Left forelimb (tissue), 1 donor: ENCODE results near the gene SCUBE2.
"Not testable (repeated sequence)": the region's sequence is repeated elsewhere in the genome, so short reads cannot be mapped to it uniquely, and the experiment has no call there.

Source experiments
- DNase-seq: peaks from one replicate; pipeline ENCODE4 v3.0.0-alpha.2; 2018; ENCODE audit warnings: low spot score

SCUBE2 gene

DNA sequence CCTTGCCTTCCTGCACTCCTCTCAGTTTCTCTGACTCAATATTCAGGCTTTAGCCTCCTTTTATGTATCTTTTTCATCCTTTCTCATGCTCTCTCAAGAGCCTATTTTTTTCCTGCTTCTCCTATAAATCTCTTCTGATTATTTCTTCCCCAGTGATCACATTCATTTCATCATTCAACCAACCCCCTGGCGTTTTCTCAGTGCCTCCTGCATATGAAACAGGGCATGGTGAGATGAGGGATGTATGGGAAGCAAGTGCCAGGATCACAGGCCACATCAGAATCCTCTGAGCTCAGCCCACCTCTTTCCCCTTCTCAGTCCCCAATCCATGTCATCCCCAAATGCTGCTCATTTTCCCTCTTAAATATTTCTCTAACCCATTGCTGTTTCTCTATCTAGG is 48.9 kb downstream of the SCUBE2 start:
- DNase-seq, result no peak

DNA sequence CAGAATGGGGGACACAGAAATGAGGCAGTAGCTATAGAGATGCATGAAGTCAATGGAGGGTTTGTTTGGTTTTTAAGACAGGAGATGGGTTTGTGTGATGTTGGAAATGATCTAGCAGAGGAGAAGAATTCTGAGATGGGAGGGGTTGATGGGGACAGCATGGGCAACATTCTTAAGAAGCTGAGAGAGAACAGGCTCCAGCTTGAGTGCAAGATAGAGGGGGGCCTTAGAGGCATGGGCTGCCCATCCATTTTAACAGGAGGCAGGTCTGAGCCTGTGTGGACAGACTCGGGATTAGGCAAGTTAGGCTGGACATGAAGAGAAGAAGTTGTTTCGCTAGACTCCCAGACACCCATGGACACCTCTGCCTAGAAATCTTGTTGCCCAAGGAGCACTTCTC is 49.7 kb downstream of the SCUBE2 start:
- DNase-seq, result no peak

DNA sequence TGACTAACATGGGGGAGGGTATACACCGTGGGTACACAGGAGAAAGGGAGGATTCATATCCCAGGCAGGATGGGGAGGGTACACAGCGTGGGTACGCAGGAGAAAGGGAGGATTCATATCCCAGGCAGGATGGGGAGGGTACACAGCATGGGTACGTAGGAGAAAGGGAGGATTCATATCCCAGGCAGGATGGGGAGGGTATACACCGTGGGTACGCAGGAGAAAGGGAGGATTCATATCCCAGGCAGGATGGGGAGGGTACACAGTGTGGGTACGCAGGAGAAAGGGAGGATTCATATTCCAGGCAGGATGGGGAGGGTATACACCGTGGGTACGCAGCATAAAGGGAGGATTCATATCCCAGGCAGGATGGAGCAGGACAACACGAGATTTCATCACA is 51.0 kb downstream of the SCUBE2 start:
- no peak for DNase-seq

DNA sequence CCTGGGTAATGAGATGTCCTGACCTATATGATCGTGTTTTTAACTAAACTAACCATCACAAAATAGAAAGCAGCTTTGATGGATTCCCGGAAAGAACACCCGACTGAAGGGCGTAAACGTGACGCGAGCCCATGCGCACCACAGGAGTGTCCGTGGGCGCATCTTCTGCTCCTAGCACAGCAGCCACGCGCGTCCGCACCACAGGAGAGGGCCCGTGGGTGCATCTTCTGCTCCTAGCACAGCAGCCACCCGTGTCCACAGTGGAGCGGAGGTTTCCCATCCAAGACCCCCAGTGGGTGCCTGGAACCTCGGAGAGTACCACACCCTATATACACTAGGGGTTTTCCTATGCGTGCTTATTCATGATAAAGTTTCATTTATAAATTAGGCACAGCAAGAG is 51.5 kb downstream of the SCUBE2 start:
- DNase-seq, result no peak

DNA sequence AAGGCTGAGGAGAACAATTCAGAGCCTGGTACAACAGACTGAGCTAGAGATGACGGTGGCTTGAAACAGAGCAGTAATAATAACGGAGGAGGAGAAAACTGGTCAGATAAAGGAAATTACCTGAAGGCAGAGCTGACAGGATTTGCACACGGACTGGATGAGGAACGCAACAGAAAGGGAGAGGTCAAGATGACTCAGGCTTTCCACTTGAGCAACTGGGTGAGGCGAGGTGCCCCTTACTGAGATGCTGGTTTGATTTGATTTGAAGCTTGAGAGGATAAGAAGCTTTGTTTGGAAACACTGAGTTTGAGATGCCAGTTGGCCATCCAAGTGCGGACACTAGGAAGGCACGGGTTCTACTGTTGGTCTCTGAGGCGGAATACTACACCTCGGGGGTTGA is 52.2 kb downstream of the SCUBE2 start:
- DNase-seq, result no peak

DNA sequence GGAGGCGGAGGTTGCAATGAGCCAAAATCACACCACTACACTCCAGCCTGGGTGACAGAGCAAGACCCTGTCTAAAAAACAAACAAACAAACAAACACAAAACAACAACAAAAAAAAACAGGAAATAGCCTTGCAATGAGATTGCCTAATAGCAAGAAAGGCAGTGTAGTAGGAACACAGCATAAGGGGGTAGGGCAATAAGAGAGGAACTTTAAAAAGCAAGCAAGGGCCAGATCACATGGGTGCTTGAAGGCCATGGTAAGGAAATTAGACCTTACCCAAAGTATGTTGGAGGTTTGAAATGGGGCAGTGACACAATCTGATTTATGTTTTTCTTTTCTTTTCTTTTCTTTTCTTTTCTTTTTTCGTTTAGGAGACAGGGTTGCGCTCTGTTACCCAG is 52.9 kb downstream of the SCUBE2 start:
- no peak for DNase-seq

DNA sequence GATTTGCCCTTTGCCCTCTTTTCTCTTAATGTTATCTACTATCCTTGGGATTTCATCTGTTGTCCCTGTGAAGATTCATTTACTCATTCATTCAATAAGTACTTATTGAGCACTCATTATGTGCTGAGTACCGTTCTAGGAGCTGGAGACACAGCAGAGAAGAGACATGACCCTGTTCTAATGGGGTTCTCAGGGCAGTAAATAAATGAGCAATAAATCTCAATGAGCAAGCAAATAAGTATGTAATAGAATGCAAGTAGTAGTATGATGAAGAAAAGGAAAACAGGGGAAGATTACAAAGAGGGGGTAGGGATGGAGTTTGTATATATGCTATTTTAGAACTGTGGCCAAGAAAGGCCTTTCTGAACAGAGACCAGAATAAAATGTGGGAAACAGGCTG is 53.4 kb downstream of the SCUBE2 start:
- DNase-seq, result no peak

DNA sequence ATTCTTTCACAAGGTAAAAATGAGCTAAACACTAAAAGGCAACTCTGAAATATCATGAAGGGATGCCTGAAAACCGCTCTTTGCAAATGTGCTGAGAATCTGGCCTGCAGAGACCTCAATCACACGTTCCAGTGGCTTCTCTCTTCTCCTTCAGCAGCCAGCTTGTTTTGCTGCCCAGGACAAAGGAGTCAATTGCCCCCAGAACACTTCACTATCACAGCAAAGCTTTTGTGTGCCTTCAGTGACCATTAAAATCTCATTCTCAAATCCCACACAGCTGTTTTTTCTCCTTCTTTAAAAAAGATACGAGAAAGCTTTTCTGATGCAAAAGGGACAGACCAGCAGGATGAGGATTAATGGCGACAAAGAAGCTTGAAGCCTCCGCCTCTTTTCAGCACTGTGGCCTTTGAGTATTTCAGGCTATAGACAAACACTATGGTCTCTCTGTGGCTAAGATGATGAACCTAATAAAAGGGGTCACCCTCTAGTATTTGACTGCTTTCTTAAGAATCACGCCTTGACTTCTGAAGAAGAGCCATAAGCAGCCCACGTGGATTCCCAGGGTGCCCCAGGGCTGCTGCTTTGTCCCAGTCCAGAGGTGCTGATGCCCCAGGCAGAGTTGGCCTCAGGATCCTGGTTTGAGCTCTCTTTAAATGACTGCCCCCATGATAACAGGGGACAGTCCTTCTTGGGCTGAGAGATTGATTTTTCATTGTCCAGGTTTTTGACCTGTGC is 54.2 kb downstream of the SCUBE2 start:
- DNase-seq, result no peak

DNA sequence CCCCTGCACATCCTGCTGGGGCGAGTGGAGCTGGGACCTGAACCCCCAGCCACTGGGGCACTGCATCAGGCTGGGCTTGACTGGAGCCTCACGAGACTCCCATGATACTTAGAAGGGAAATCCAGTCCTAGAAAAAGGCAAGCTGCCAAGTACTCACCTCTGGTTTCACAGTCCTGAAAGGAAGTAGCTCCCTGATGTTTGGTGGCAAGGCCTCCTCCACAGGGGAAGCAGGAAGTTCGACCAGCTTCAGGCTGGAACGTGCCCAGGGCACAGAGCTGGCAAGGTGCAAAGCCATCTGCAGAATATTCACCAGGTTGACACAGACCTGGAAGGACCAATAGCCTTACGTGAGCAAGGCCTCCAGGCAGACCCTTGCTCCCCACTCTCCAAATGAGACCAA is 60.8 kb downstream of the SCUBE2 start:
- no peak for DNase-seq

DNA sequence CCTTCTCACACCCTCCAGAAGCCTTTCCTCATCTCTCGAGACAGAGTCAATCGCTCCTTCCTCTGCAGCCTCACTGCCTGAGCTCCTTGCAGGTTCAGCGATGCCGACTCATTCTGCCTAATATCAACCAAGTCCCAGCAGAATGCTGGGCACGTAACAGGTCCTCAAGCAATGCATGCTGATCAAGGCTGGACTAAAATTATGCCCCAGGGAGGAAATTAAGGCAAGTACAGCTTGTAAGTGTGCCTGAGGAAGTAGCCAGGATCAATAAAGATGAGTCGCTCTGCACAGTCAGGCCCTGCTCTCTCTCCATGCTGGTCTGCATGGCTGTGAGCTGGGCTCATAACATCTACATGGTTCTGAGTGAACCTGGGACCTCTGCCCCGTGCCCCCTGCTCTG is 62.0 kb downstream of the SCUBE2 start:
- no peak for DNase-seq

DNA sequence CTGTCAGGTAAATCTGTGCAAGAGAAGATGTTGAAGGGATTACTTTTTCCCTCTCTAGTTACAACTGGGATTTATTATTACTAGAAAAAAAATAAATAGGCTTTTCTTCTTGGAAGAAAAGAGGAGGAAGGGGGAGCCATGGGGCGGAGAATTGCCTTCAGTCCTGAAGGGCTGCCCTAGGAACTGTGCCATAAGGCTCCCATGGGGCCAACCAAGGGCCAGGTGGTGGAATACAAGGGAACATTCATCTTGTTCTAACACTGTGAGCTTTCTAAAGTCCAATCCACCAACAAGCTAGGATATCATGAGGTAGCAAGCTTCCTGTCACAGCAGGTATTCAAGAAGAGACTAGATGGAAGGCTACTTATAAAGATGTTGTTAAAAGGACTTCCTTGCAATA is 62.8 kb downstream of the SCUBE2 start:
- DNase-seq, result no peak

DNA sequence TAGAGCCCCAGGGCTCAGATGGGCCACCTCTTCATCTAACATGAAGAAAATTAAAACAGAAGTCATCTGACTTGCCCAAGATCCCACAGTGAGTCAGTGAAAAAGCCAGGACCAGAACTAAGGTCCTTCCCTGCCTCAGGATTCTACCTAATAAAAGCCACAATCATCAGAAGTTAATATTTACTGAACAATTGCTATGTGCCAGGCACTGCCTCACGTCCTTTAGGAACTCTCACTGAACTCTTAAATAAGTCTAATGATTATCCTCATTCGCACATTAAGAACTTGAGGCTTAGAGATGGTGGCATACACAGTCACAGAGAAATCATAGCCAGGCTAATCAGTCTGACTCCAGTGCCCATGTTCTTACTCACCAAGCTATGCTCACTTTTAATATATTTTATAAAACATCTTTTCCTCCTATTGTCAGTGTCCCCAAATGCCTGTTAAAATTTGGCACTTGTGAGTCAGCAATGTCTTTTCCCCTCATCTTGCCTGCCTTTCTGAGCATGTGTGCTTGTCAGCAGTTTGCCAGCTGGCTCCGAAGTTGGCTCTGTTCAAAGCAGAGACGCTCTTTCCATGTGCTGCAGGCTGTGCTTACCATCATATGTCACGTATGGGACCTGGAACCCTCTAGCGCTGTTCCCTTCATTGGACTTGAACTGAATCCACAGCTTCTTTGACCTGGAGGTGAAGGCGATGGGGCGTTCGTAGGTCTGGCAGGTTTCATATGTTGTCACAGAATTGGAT is 66.1 kb downstream of the SCUBE2 start:
- DNase-seq, result no peak

DNA sequence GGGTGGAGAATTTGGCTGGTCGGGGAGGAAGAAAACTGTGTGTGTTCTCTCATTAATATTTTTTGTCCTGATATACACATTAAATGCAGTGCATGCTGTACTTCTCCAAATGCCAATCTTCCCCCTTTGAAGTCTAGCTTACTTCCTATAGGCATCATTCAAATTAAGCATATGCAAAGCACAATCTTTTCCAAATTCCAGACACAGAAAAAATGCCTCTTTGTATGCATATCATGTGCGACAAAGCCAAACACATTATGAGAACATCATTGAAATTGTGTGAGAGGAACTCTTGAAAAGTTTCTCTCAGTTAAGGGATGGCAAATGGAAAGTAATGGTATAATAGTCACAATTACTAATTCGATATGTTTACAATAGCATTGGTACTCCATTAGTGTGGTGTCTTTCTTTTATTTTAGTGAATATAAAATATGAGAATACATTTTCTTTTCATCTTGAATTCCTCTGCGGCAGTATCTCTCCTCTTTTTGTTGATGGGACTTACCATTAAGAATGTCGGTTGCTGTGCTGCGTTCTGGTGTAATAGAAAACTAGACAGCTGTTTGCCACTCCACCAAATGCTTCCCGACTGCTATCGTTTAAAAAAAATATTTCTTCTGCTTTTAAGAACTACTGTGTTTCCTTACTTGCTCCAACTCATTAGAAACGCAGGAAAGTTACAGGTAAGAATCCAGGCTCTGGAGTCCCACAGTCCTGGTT is 68.3 kb downstream of the SCUBE2 start:
- no peak for DNase-seq

DNA sequence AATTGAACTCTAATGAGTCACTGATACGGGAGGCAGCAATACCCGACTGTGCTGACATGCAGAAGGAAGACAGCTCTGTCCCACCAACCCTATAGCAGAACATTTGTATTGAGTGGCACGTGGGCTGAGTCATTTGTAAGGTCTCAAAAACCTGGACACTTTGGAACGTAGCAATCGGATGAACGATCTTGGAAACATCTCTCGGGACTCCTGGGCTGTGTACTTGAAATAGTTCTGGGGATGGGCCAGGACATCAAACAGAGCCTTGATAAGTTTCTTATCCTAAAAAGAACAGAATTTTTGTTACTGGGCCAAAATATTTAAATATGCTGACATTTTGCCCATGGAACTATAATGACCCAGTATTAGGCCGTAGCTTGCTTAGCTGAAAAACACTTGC is 70.5 kb downstream of the SCUBE2 start:
- no peak for DNase-seq

DNA sequence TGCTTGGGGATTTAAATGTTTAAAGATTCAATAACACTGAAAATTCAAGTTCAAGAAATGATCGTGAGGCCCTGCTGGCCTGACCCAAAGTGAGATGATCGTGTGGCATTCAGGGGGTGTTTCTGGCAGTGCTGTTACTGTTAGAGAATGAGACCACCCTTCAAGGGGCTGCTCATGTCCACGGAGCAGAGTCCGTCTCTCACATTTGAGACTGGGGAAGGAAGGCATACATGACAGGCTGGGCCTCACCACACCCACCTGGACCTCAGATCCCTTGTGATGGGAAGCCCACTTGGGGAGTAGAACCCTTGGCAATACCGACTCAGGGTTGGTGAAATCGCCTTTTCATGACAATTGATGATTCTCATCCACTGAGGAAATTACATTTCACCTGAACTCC is 71.5 kb downstream of the SCUBE2 start:
- no peak for DNase-seq

DNA sequence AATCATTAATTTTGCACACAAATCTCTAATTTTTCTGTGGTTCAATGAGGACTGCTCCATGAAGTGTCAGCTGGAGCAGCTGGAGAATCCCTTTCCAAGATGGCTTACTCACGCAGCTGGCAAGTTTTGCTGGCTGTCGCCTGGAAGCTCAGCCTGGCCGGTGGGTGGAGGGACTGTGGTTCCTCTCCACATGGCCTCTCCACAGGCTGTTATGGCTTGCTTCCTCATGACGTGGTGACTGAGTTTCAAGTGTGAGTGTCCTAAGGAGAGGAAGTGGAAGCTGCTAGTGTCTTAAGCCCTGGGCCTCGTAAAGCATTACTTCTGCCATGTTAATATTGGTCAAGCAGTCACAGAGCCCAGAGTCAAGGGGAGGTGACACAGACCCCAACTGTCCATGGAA is 73.6 kb downstream of the SCUBE2 start:
- no peak for DNase-seq

DNA sequence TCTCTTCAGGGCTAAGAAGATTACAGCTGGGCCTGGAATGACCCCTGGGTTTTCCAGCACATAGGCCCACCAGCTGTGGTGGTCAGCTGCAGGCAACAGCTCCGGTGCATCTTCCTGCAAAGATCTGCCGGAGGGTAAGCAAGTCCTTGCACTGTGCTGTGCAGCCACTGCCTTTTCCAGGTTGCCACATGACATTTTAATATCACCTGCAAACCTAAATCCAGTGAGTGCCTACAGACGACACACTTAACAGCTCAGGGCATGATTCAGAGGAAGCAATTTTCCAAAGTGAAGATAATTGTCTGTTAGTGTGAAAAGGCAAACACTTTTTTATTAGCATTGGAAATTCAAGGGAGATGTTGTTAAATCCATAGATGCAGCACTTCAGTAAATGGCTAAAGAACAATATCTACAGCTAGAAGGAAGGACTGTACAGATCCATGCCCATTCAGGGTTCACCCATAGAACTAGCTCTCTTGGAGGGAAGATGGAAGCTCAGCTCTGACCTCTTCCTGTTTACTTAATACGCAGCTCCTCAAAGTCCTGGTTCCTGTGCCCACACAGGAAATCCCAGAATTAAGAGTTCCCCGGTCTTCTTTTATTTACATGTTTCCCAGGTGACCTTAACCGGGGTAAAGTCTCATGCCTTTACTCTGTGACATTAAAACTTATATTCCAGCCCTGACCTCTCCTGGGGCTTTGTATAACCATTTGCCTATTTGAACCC is 74.3 kb downstream of the SCUBE2 start:
- DNase-seq, result no peak

DNA sequence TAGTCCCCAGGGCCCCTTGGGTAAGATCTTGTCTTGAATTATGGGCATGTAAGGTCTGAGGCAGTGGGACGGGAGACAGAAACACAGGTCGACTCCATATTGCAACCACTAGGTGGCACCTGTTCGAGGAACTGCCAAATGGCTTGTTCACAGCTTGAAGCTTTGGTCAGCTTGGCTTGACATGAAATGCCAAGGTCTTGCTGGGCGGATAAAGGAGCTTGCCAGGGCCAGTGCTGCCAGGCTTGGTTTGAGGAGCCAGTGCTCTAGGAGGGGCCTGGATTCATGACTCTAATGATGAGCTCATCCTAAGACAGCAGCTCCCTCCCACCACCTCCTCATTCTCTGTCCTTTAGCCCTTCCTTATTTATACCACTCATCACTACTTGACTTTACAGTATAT is 75.7 kb downstream of the SCUBE2 start:
- DNase-seq, result peak; percentile 75

DNA sequence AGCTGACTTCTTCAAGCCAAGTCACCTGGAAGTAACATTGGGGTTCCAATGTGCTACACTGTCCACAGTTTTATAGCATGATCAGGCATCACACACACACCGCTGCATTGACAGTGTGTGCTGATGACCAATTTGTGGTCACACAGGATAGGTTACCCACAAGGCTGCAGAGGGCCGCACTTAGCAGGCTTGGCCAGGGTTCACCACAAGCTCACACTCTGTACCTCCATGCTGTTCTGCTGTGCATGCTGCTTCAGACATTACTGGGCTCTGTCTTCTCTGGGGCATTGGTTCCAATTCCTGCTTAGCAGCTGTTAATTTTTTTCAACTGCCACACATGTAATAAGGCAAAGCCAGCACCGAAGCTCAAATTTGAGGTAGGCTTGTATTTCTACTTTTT is 76.6 kb downstream of the SCUBE2 start:
- DNase-seq, result no peak

DNA sequence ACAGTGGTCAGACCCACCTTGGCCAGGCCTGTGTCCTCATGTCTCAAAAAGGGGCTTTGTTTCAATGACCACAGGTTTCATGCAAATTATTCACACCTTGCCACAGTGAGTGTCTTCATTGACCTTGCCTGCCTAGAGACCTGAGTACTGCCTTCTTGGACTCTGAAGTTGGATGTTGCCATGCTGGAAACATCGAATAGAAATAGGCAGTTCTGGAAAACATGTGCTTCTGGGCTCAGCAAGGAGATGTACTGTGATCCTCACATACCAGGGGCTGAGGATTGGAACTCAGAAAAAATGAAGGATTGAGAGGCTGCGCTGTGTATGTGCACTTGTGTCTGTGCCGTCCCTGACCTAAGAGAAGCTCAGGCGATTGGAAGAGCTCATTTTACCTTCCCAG is 78.0 kb downstream of the SCUBE2 start:
- no peak for DNase-seq

DNA sequence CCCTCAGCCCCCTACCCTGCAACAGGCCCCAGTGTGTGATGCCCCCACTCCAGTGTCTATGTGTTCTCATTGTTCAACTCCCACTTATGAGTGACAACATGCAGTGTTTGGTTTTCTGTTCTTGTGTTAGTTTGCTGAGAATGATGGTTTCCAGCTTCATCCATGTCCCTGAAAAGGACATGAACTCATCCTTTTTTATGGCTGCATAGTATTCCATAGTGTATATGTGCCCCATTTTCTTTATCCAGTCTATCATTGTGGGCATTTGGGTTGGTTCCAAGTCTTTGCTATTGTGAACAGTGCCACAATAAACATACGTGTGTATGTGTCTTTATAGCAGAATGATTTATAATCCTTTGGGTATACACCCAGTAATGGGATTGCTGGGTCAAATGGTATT is 81.9 kb downstream of the SCUBE2 start:
- not testable (repeated sequence) for DNase-seq

DNA sequence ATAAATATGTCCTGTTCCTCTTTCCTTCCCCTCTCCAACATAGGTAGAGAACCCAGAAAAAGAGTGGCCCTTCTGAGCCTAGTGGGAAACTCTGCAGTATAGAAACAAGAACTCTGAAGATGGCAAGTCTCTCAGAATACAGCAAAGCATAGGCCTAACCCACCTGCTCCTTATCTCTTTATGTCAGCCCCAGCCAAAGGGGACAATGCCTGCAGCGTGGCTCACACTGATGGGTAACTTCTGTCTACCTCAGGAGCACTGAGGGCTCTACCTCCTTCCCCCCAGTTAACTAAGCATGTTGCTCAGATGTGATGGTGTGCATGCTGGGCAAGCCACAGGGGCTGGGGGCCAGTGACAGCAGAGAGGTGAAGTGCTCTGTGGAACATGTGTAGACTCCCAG is 82.7 kb downstream of the SCUBE2 start:
- no peak for DNase-seq
